Astrocyte of the spinal cord (primary cell): Measurements from ENCODE around the gene TMEM267.
A peak's percentile ranks its signal among the peaks of the same experiment; 100 is the strongest.
"Not testable (repeated sequence)": the region's sequence is repeated elsewhere in the genome, so short reads cannot be mapped to it uniquely, and the experiment has no call there.

Experiments used
- DNase-seq: peaks from one replicate; pipeline ENCODE4 v3.0.0; 2011; ENCODE audit warnings: low read depth, low spot score
- H3K4me3 ChIP-seq: 2 replicates; pipeline ENCODE4 v1.5.1; 2011; ENCODE audit warnings: low read depth, mild to moderate bottlenecking, low read length, moderate library complexity
- in situ Hi-C: cut with HindIII; loops from 2 replicates; pipeline ENCODE4 v1.10.0; 2017; ENCODE audit warnings: low sequenced_read_pairs
- TF ChIP-seq, protein P1 (sequence below): IDR thresholded peaks from 2 replicates; pipeline ENCODE4 v1.5.1; 2012; ENCODE audit warnings: low read depth, mild to moderate bottlenecking, low read length, inconsistent platforms

The TMEM267 gene

DNA sequence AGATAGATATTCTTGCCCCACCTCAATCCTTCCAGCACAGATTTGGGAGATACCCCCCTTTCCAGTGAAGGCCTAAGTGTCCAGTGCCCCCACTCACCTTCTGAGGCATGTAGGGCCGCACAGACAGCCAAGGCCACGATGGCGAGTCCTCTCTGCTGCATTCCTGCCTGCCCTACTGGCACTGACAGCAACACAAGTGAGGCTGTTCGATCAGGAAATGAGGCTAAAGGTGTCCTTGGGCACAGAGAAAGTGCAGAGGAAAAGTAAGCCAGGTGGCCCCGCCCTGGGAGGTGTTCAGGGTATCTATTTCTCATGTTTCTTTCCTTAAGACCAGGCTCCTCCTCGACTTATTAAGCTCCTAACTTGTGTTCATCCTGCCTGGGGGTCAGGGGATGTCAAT is 71.5 kb downstream of the TMEM267 start, which contains the start of gene CCL28:
CCL28 (minus strand) TSS at position 236 of the 400 bp plus-strand sequence; CDS start at position 161, 75 bp downstream.
- in situ Hi-C loops = no loop called here
- TF ChIP-seq, protein P1, sequence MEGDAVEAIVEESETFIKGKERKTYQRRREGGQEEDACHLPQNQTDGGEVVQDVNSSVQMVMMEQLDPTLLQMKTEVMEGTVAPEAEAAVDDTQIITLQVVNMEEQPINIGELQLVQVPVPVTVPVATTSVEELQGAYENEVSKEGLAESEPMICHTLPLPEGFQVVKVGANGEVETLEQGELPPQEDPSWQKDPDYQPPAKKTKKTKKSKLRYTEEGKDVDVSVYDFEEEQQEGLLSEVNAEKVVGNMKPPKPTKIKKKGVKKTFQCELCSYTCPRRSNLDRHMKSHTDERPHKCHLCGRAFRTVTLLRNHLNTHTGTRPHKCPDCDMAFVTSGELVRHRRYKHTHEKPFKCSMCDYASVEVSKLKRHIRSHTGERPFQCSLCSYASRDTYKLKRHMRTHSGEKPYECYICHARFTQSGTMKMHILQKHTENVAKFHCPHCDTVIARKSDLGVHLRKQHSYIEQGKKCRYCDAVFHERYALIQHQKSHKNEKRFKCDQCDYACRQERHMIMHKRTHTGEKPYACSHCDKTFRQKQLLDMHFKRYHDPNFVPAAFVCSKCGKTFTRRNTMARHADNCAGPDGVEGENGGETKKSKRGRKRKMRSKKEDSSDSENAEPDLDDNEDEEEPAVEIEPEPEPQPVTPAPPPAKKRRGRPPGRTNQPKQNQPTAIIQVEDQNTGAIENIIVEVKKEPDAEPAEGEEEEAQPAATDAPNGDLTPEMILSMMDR = no peak
- DNase-seq = no peak
- no peak within 1 kb of the TSS for H3K4me3 ChIP-seq

DNA sequence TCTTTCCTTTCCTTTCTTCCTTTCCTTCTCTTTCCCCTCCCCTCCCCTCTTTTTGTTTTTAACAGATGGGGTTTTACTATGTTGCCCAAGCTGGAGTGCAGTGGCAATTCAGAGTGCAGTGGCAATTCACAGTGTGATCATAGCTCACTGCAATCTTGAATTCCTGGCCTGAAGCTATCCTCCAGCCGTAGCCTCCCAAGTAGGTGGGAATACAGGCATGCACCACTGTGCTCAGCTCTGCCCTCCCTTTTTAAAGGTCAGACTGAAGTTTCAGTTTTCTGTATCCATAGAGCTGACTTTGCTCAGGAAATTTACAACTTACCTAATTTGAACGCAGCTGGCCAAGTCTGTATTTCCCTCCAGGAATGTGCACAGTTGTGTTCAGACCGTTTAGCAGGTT is 72.2 kb downstream of the TMEM267 start:
- in situ Hi-C loops = no loop called here
- TF ChIP-seq, protein P1 = no peak
- DNase-seq = no peak
- no peak overlapping the region for H3K4me3 ChIP-seq

DNA sequence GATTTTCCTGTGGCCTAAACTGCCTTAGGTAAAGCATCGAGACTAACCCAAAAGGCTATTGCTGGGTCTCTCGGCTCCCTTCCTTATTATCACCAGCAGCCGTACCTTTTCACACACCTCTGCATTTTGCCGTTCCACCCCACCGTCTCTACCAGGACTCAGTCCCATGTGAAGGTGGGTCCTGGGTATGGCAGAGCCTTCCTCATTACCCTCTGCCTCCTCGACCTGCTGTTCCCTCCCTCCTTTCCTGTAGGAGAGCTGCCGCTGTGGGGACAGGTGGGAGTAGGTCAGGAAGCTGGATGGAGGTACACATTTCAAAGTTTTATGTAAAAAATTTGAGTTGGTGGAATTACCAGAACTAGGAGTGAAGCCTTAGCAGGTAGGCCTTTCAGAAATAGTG is 73.3 kb downstream of the TMEM267 start:
- DNase-seq = no peak
- no peak overlapping the region for H3K4me3 ChIP-seq
- TF ChIP-seq, protein P1 = no peak
- in situ Hi-C loops = no loop called here

DNA sequence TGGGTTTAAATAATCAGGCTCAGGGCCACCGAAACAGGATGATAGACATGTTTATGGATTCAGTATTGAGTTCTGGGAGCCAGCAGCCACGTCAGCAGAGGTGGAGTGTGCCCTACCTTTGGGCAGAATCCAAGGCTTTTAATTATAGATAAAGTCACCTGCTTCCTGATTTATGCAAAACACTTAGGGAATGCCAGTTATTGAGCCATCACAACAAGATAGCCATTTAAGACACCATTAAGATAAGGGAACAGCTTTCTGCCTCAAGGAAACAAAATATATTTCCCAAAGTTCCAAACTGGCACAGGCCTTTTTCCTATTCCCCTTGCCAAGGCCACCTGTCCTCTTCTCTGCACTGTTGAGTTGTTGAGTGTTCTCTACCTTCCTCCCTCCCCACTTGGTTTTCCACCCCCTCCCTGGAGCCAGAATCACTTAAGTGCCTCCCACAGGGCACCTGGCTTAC is 73.8 kb downstream of the TMEM267 start:
- DNase-seq = no peak
- in situ Hi-C loops = no loop called here
- H3K4me3 ChIP-seq = no peak overlapping the region
- TF ChIP-seq, protein P1 = no peak

DNA sequence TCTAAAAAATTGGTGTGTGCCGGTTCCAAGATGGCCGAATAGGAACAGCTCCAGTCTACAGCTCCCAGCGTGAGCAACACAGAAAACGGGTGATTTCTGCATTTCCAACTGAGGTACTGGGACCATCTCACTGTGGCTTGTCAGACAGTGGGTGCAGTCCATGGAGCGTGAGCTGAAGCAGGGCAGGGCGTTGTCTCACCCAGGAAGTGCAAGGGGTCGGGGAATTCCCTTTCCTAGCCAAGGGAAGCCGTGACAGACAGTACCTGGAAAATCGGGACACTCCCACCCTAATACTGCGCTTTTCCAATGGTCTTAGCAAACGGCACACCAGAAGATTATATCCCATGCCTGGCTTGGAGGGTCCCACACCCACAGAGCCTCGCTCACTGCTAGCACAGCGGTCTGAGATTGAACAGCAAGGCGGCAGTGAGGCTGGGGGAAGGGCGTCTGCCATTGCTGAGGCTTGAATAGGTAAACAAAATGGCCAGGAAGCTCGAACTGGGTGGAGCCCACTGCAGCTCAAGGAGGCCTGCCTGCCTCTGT is 81.1 kb downstream of the TMEM267 start:
- DNase-seq, in situ Hi-C loops, H3K4me3 ChIP-seq: not testable (repeated sequence)

DNA sequence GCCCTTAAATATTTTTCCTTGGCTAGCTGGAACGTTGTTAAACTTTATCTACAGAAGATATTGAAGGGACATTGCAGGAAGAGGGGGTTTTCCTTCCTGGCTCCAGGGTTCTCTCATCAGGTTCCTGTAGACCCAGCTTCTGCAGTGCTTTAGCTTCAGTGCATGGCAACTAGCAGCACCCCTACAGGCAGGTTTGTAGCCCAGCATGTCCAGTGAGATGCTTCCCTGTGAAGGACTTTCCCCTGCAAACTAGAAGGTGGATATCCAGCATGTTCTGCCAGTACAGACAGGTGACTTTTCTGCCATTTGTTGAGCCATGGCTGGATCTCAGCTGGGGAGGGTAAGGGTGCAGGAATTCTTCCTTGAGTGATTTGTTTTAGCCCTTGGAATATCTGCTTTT is 81.8 kb downstream of the TMEM267 start:
- in situ Hi-C loops = no loop called here
- no peak for DNase-seq
- H3K4me3 ChIP-seq = no peak overlapping the region
- TF ChIP-seq, protein P1 = peak; percentile 44

DNA sequence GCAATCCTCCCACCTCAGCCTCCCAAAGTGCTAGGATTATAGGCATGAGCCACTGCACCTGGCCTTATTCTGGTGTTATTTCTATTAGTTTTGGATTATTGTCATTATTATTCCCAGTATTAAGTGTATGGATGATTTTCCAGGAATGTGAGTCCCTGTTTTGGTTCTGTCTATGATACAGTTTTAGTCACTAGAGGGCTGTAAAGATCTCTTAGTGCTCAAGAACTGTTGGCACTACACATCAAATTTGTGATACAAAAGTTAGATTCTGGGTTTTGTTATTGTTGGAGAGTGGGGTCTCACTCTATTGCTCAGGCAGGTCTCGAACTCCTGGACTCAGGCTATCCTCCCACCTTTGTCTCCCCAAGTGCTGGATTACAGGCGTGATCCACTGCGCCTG is 83.6 kb downstream of the TMEM267 start:
- in situ Hi-C loops = no loop called here
- TF ChIP-seq, protein P1 = peak; percentile 39
- peak; percentile 33 for DNase-seq
- H3K4me3 ChIP-seq = no peak overlapping the region
